Nephron (organoid): ENCODE data around the gene KRT71.

Source experiments
- H3K27ac Mint-ChIP-seq, 3 experiments: 2 replicates each; pipeline ENCODE4 v1.8.0; 2020; ENCODE audit warnings: mixed read lengths in 3 of 3, mild to moderate bottlenecking in 2 of 3, moderate library complexity in 1 of 3
- H3K27me3 Mint-ChIP-seq: 2 replicates; pipeline ENCODE4 v1.8.0; 2021; ENCODE audit warnings: low read depth, mild to moderate bottlenecking, moderate library complexity, mixed read lengths
- H3K36me3 Mint-ChIP-seq: 2 replicates; pipeline ENCODE4 v1.8.0; 2020; ENCODE audit warnings: low read depth, mixed read lengths
- H3K4me1 Mint-ChIP-seq: 2 replicates; pipeline ENCODE4 v1.8.0; 2020; ENCODE audit warnings: mixed read lengths
- H3K4me3 Mint-ChIP-seq, 3 experiments: 2 replicates each; pipeline ENCODE4 v1.8.0; 2020; ENCODE audit warnings: mild to moderate bottlenecking in 3 of 3, mixed read lengths in 3 of 3, moderate library complexity in 2 of 3
- H3K9me3 Mint-ChIP-seq: 2 replicates; pipeline ENCODE4 v1.8.0; 2020; ENCODE audit warnings: mixed read lengths
- TF ChIP-seq, protein P1 (sequence below), 3 experiments: fragments of 200-600 bp; sonication (generic); IDR thresholded peaks; one replicate each; pipeline ENCODE4 v1.5.0; 2021; ENCODE audit warnings: antibody characterized with exemption in 3 of 3; ENCODE audit not compliant: unreplicated experiment in 3 of 3

KRT71 gene

DNA sequence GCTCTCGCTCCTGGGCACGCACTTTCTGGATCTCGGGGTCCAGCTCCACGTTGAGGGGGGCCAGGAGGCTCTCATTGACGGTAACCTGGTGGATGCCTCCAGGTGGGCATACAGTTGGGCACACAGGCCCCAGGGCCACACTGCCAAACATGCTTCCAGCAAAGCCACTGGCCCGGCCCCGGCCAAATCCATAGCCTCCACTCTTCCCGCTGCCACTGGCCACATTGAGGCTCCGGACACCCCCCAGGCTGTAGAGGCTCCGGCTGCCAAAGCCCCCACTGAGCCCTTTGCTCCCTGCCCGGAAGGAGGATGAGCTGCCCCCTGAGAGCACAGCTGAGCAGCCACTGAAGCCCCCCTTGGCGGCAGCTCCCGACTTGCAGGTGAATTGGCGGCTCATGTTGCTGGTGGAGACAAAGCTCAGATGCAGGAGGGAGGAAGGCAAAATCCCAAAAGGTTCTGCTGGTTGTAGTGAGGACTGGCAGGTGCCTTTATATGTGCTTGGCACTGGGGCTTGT lies at the start of gene KRT71:
Gene KRT71, minus strand, starts transcription at position 465 of the 515 bp plus-strand sequence. Its CDS starts 68 bp downstream, at position 397.
- Mint-ChIP-seq H3K4me1 (no peaks in the 10 kb centered on the region), H3K27ac (no peak within 1 kb of the TSS), H3K4me3 (no peak within 1 kb of the TSS), H3K9me3 (no peaks in the 10 kb centered on the region), H3K36me3 (no peaks in the 10 kb centered on the region), H3K27me3 (peaks cover 30% of the 10 kb centered on the region)
- TF ChIP-seq, protein P1, sequence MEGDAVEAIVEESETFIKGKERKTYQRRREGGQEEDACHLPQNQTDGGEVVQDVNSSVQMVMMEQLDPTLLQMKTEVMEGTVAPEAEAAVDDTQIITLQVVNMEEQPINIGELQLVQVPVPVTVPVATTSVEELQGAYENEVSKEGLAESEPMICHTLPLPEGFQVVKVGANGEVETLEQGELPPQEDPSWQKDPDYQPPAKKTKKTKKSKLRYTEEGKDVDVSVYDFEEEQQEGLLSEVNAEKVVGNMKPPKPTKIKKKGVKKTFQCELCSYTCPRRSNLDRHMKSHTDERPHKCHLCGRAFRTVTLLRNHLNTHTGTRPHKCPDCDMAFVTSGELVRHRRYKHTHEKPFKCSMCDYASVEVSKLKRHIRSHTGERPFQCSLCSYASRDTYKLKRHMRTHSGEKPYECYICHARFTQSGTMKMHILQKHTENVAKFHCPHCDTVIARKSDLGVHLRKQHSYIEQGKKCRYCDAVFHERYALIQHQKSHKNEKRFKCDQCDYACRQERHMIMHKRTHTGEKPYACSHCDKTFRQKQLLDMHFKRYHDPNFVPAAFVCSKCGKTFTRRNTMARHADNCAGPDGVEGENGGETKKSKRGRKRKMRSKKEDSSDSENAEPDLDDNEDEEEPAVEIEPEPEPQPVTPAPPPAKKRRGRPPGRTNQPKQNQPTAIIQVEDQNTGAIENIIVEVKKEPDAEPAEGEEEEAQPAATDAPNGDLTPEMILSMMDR (IDR thresholded peaks at IDR 0.05; ENCODE audit: unreplicated experiment in 3 of 3): no peak

DNA sequence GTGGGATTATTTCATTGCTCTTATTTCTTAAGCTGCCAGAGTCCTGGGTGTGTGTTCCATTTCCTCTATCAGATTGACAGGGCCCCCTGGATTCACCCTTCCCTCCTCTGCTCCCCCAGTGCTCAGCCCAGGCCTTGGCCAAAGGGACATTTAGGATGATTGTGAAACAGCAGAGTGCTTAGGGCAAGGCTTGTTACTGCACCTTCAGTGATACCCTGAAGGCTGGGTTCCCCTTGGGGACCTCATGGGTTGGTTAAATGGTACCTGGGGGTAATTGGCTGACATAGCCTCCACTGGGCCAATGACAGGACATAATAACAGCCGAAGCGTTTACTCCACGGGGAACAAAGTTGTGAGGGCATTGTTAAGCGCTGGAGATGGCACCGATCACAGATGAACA lies 49.6 kb upstream of the KRT71 start:
- no peaks in the 10 kb centered on the region for H3K36me3 Mint-ChIP-seq
- no peaks in the 10 kb centered on the region for H3K9me3 Mint-ChIP-seq
- no peak overlapping the region for H3K4me3 Mint-ChIP-seq
- no peaks in the 10 kb centered on the region for H3K4me1 Mint-ChIP-seq
- H3K27ac Mint-ChIP-seq: no peak overlapping the region
- peaks cover 43% of the 10 kb centered on the region for H3K27me3 Mint-ChIP-seq
- TF ChIP-seq, protein P1 (IDR thresholded peaks at IDR 0.05; ENCODE audit: unreplicated experiment in 3 of 3): no peak

DNA sequence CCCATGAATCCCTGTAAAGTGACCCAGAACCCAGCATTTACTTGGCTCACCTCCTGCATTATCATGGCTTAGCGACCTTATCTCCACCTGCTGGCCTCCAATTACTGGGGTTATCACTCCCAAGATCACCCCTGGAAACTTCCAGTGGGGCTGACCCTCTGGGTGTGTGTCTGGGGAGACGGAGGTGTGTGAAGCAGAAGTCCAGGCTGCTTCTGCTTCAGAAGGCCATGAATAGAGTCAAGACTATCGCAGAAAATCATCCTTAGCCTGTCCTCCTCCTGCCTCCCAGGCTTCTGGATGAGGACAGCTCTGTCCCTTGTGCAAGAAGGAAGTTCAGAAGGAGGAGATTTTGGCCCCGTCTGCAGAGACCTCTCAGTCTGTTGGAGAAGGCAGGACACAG lies 48.7 kb upstream of the KRT71 start:
- Mint-ChIP-seq H3K4me1 (no peaks in the 10 kb centered on the region), H3K9me3 (no peaks in the 10 kb centered on the region), H3K4me3 (no peak overlapping the region), H3K27ac (no peak overlapping the region), H3K27me3 (peaks cover 41% of the 10 kb centered on the region), H3K36me3 (no peaks in the 10 kb centered on the region)
- TF ChIP-seq, protein P1 (IDR thresholded peaks at IDR 0.05; ENCODE audit: unreplicated experiment in 3 of 3): no peak

DNA sequence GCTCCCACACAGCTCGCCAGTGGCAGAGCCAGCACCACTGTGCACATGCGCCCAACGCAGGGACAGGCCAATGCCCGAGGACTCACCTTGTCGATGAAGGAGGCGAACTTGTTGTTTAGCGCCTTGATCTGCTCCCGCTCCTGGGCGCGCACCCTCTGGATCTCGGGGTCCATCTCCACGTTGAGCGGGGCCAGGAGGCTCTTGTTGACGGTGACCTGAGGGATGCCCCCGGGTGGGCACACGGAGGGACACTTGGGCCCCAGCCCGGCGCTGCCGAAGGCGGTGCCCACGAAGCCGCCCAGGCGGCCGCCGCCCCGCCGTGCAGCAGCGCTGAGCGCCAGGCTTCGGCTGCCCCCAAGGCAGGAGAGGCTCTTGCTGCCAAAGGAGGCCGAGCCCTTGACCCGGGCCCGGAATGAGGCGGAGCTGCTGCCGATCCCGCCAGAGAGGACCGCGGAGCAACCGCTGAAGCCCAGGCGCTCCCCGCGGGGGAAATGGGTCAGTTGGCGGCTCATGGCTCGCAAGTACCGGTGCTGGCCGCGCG lies 48.1 kb upstream of the KRT71 start, which contains the start of gene KRT72:
Gene KRT72, minus strand, starts transcription at position 523 of the 541 bp plus-strand sequence. Its CDS starts 11 bp downstream, at position 512.
- Mint-ChIP-seq H3K27ac (no peak within 1 kb of the TSS), H3K4me3 (no peak within 1 kb of the TSS), H3K27me3 (peaks cover 44% of the 10 kb centered on the region), H3K9me3 (no peaks in the 10 kb centered on the region), H3K36me3 (no peaks in the 10 kb centered on the region), H3K4me1 (no peaks in the 10 kb centered on the region)
- TF ChIP-seq, protein P1 (IDR thresholded peaks at IDR 0.05; ENCODE audit: unreplicated experiment in 3 of 3): no peak

DNA sequence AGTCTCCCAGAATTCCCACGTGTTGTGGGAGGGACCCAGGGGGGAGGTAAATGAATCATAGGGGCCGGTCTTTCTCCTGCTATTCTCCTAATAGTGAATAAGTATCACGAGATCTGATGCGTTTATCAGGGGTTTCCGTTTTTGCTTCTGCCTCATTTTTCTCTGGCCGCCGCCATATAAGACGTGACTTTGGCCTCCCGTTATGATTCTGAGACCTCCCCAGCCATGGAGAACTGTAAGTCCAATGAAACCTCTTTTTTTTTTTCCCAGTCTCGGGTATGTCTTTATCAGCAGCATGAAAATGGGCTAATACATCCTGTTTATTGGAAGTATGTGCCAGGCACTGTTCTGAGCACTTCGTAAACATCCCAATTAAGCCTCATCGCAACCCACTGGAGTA lies 47.5 kb upstream of the KRT71 start:
- H3K36me3 Mint-ChIP-seq: no peaks in the 10 kb centered on the region
- H3K27ac Mint-ChIP-seq: no peak overlapping the region
- TF ChIP-seq, protein P1 (IDR thresholded peaks at IDR 0.05; ENCODE audit: unreplicated experiment in 3 of 3): no peak
- H3K4me1 Mint-ChIP-seq: no peaks in the 10 kb centered on the region
- H3K4me3 Mint-ChIP-seq: no peak overlapping the region
- H3K27me3 Mint-ChIP-seq: peaks cover 45% of the 10 kb centered on the region
- no peaks in the 10 kb centered on the region for H3K9me3 Mint-ChIP-seq

DNA sequence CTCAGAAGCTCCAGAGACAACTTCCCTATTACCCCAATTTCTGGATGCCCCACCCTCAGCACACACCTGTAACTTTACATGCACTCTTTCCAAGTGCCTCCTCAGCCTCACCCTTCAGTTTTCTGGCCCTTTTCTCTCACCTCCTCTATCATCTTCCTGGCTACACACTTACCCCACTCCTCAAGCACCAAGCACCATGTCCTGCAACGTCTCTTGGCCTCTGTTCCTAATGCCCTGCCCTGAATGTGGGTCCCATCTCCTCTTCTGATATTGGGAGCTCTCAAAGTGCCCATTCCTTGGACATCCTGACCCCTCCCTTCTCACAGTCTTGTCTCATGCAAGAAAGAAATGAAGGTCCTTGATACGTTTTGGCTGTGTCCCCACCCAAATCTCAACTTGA lies 47.1 kb upstream of the KRT71 start:
- TF ChIP-seq, protein P1 (IDR thresholded peaks at IDR 0.05; ENCODE audit: unreplicated experiment in 3 of 3): no peak
- no peaks in the 10 kb centered on the region for H3K9me3 Mint-ChIP-seq

More for the DNA sequence above, 47.1 kb upstream of the KRT71 start:
- H3K27me3 Mint-ChIP-seq: peaks cover 45% of the 10 kb centered on the region
- no peak overlapping the region for H3K4me3 Mint-ChIP-seq
- H3K4me1 Mint-ChIP-seq: no peaks in the 10 kb centered on the region
- no peak overlapping the region for H3K27ac Mint-ChIP-seq
- no peaks in the 10 kb centered on the region for H3K36me3 Mint-ChIP-seq
